OCI-LY1 (cell line): ENCODE measurements around the gene APBB1IP.

Source experiments
- H2AFZ ChIP-seq: fragments of 200-600 bp; sonication (generic), shearing (Covaris generic); 2 replicates; pipeline ENCODE4 v1.6.0; 2014; ENCODE audit warnings: antibody characterized with exemption, mild to moderate bottlenecking, low read length
- H3F3A ChIP-seq: fragments of 200-600 bp; sonication (generic), shearing (Covaris generic); 2 replicates; pipeline ENCODE4 v1.6.0; 2014; ENCODE audit warnings: mild to moderate bottlenecking, antibody characterized with exemption, low read length, moderate library complexity; ENCODE audit not compliant: insufficient read depth
- H3K27ac ChIP-seq: fragments of 200-600 bp; sonication (generic); 2 replicates; pipeline ENCODE4 v1.5.1; 2014; ENCODE audit warnings: low read length, mixed run types, mild to moderate bottlenecking, low read depth; ENCODE audit not compliant: poor library complexity, severe bottlenecking
- H3K27me3 ChIP-seq: fragments of 200-600 bp; sonication (generic); 2 replicates; pipeline ENCODE4 v1.6.0; 2014; ENCODE audit warnings: antibody characterized with exemption, mild to moderate bottlenecking, low read length, moderate library complexity; ENCODE audit not compliant: insufficient read depth
- H3K36me3 ChIP-seq: fragments of 200-600 bp; sonication (generic); 2 replicates; pipeline ENCODE4 v1.6.1; 2014; ENCODE audit warnings: mild to moderate bottlenecking, antibody characterized with exemption, low read length, moderate library complexity, mixed read lengths; ENCODE audit not compliant: insufficient read depth
- H3K4me1 ChIP-seq: fragments of 200-600 bp; sonication (generic); 2 replicates; pipeline ENCODE4 v1.5.1; 2014; ENCODE audit warnings: mild to moderate bottlenecking, low read length, moderate library complexity; ENCODE audit not compliant: insufficient read depth, severe bottlenecking
- H3K4me2 ChIP-seq: fragments of 200-600 bp; sonication (generic), shearing (Covaris generic); 2 replicates; pipeline ENCODE4 v1.6.1; 2014; ENCODE audit warnings: low read length
- H3K4me3 ChIP-seq: fragments of 200-600 bp; sonication (generic); 2 replicates; pipeline ENCODE4 v1.5.1; 2014; ENCODE audit warnings: low read length, low read depth, mild to moderate bottlenecking, mixed read lengths; ENCODE audit not compliant: poor library complexity, severe bottlenecking
- H3K79me2 ChIP-seq: fragments of 200-600 bp; shearing (Covaris generic); 2 replicates; pipeline ENCODE4 v1.6.1; 2016; ENCODE audit warnings: mixed run types, low read length, mixed read lengths; ENCODE audit not compliant: insufficient read depth
- H3K9ac ChIP-seq: fragments of 200-600 bp; sonication (generic), shearing (Covaris generic); 2 replicates; pipeline ENCODE4 v1.6.1; 2014; ENCODE audit warnings: mild to moderate bottlenecking, low read length, mixed read lengths
- H3K9me2 ChIP-seq: fragments of 200-600 bp; sonication (generic), shearing (Covaris generic); 2 replicates; pipeline ENCODE4 v1.6.1; 2014; ENCODE audit warnings: low read depth, mild to moderate bottlenecking, low read length, mixed read lengths
- H3K9me3 ChIP-seq: fragments of 200-600 bp; shearing (Covaris generic); 2 replicates; pipeline ENCODE4 v1.6.1; 2014; ENCODE audit warnings: low read length, mixed read lengths
- H4K20me1 ChIP-seq: fragments of 200-600 bp; sonication (generic), shearing (Covaris generic); 2 replicates; pipeline ENCODE4 v1.6.0; 2016; ENCODE audit warnings: mild to moderate bottlenecking, low read length; ENCODE audit not compliant: insufficient read depth
- CTCF ChIP-seq: fragments of 200-600 bp; sonication (generic), shearing (Covaris generic); IDR thresholded peaks from 2 replicates; pipeline ENCODE4 v1.5.1; 2017; ENCODE audit warnings: mild to moderate bottlenecking, antibody characterized with exemption, low read length, moderate library complexity, mixed read lengths
- EZH2 ChIP-seq: fragments of 200-600 bp; sonication (generic), shearing (Covaris generic); IDR thresholded peaks from 2 replicates; pipeline ENCODE4 v1.8.0; 2017; ENCODE audit warnings: borderline replicate concordance, mixed run types, mild to moderate bottlenecking, antibody characterized with exemption, low read length, moderate library complexity, mixed read lengths

Gene APBB1IP

GRCh38 chr10:26453850-26454249 is 15.7 kb downstream of the APBB1IP start:
- Histone ChIP-seq H3K9me3 (0 out of 2 replicates have a peak, but pooled peaks cover 3% of the 10 kb centered on the region), H3K4me1 (peaks cover 75% of the 10 kb centered on the region), H2AFZ (no peak overlapping the region), H3K9me2 (no peaks in the 10 kb centered on the region), H3K36me3 (peaks cover 59% of the 10 kb centered on the region), H3K79me2 (peaks cover 96% of the 10 kb centered on the region), H4K20me1 (no peaks in the 10 kb centered on the region), H3K27ac (peak overlapping the region; percentile 52), H3K4me2 (no peak overlapping the region), H3K9ac (no peak overlapping the region), H3K4me3 (no peak overlapping the region), H3F3A (no peaks in the 10 kb centered on the region), H3K27me3 (no peaks in the 10 kb centered on the region)
- TF ChIP-seq EZH2 (no peak), CTCF (no peak)

- H3K27ac ChIP-seq = peak overlapping the region; percentile 98
- H3K9me2 ChIP-seq = no peaks in the 10 kb centered on the region
- H3K79me2 ChIP-seq = peaks cover 92% of the 10 kb centered on the region
- H2AFZ ChIP-seq = no peak overlapping the region
- H3K4me2 ChIP-seq = peak overlapping the region; percentile 50
- peak overlapping the region; percentile 8 for H3K4me3 ChIP-seq
- H3K27me3 ChIP-seq = no peaks in the 10 kb centered on the region
- H4K20me1 ChIP-seq = no peaks in the 10 kb centered on the region
- H3K9me3 ChIP-seq = 0 out of 2 replicates have a peak, but pooled peaks cover 3% of the 10 kb centered on the region
- H3K36me3 ChIP-seq = peaks cover 56% of the 10 kb centered on the region
- H3K4me1 ChIP-seq = peaks cover 64% of the 10 kb centered on the region
- H3F3A ChIP-seq = no peaks in the 10 kb centered on the region
- TF ChIP-seq CTCF (no peak), EZH2 (no peak)
- no peak overlapping the region; the same call in 1 of the 2 replicates for H3K9ac ChIP-seq
Observed at GRCh38 chr10:26454891-26455290, 16.8 kb downstream of the APBB1IP start.

- Histone ChIP-seq H3K36me3 (peaks cover 56% of the 10 kb centered on the region), H3K4me3 (peak overlapping the region; percentile 35), H3K9me2 (no peaks in the 10 kb centered on the region), H3K4me1 (peaks cover 56% of the 10 kb centered on the region), H3K27ac (peak overlapping the region; percentile 98), H3F3A (no peaks in the 10 kb centered on the region), H3K27me3 (no peaks in the 10 kb centered on the region), H4K20me1 (no peaks in the 10 kb centered on the region), H3K79me2 (peaks cover 92% of the 10 kb centered on the region), H3K4me2 (peak overlapping the region; percentile 64), H2AFZ (no peak overlapping the region), H3K9me3 (0 out of 2 replicates have a peak, but pooled peaks cover 3% of the 10 kb centered on the region), H3K9ac (peak overlapping the region; percentile 61)
- TF ChIP-seq EZH2 (no peak), CTCF (no peak)
Observed at GRCh38 chr10:26455567-26456315, 17.6 kb downstream of the APBB1IP start.
